Ishikawa (cell line): ENCODE results near the gene CHPF2.

Source experiments
- CREB1 ChIP-seq: IDR thresholded peaks from 2 replicates; pipeline ENCODE4 v1.6.1; 2012; ENCODE audit warnings: low read depth
- EP300 ChIP-seq: IDR thresholded peaks from 2 replicates; pipeline ENCODE4 v1.6.1; 2012; ENCODE audit warnings: borderline replicate concordance
- FOXM1 ChIP-seq: IDR thresholded peaks from 2 replicates; pipeline ENCODE4 v1.6.1; 2012; ENCODE audit warnings: low read depth, borderline replicate concordance
- MAX ChIP-seq: IDR thresholded peaks from 2 replicates; pipeline ENCODE4 v1.6.1; 2012
- NFIC ChIP-seq: IDR thresholded peaks from 2 replicates; pipeline ENCODE4 v1.6.1; 2012
- RAD21 ChIP-seq: IDR thresholded peaks from 2 replicates; pipeline ENCODE4 v1.6.1; 2012; ENCODE audit warnings: low read depth
- REST ChIP-seq: IDR thresholded peaks from 2 replicates; pipeline ENCODE4 v1.6.1; 2012; ENCODE audit warnings: low read depth, mild to moderate bottlenecking
- TAF1 ChIP-seq: IDR thresholded peaks from 2 replicates; pipeline ENCODE4 v1.6.1; 2012; ENCODE audit warnings: low read depth, mild to moderate bottlenecking
- TCF12 ChIP-seq: IDR thresholded peaks from 2 replicates; pipeline ENCODE4 v1.6.1; 2012; ENCODE audit warnings: low read depth
- USF1 ChIP-seq: IDR thresholded peaks from 2 replicates; pipeline ENCODE4 v1.6.1; 2012

GRCh38 chr7:151195616-151196450 is 36.5 kb upstream of the CHPF2 start:
- no peak for TF ChIP-seq TAF1
- no peak for TF ChIP-seq NFIC
- no peak for TF ChIP-seq EP300
- TF ChIP-seq USF1: no peak
- no peak for TF ChIP-seq CREB1
- TF ChIP-seq RAD21: no peak
- no peak for TF ChIP-seq FOXM1
- TF ChIP-seq TCF12: no peak
- no peak for TF ChIP-seq REST
- no peak for TF ChIP-seq MAX
